IMR-90 (cell line): ENCODE measurements around the gene ZBTB1.

Experiments
- CEBPB ChIP-seq: IDR thresholded peaks from 2 replicates; pipeline ENCODE4 v1.6.1; 2012; ENCODE audit warnings: low read depth, low read length, improper control_type of control experiment
- CHD1 ChIP-seq: IDR thresholded peaks from 2 replicates; pipeline ENCODE4 v1.6.1; 2012; ENCODE audit warnings: low read depth, low read length, improper control_type of control experiment
- CTCF ChIP-seq: conservative IDR thresholded peaks from 2 replicates; pipeline ENCODE4 v1.5.1; 2012; ENCODE audit warnings: mild to moderate bottlenecking, low read depth, low read length, improper control_type of control experiment
- ELK1 ChIP-seq: fragments of 150-350 bp; IDR thresholded peaks from 2 replicates; pipeline ENCODE4 v1.6.1; 2016; ENCODE audit warnings: low read depth, mild to moderate bottlenecking, low read length, moderate library complexity, borderline replicate concordance
- MAFK ChIP-seq: IDR thresholded peaks from 2 replicates; pipeline ENCODE4 v1.6.1; 2012; ENCODE audit warnings: low read depth, low read length, improper control_type of control experiment
- POLR2A ChIP-seq: IDR thresholded peaks from 2 replicates; pipeline ENCODE4 v1.6.1; 2012; ENCODE audit warnings: mild to moderate bottlenecking, low read depth, low read length
- RAD21 ChIP-seq: IDR thresholded peaks from 2 replicates; pipeline ENCODE4 v1.6.1; 2012; ENCODE audit warnings: low read length, improper control_type of control experiment
- RFX5 ChIP-seq: IDR thresholded peaks from 2 replicates; pipeline ENCODE4 v1.8.0; 2012; ENCODE audit warnings: low read depth, mild to moderate bottlenecking, low read length, moderate library complexity

- no peak for TF ChIP-seq MAFK
- TF ChIP-seq ELK1 = no peak
- TF ChIP-seq POLR2A = peak; percentile 91
- TF ChIP-seq CTCF = no peak
- TF ChIP-seq RAD21 = no peak
- TF ChIP-seq RFX5 = no peak
- no peak for TF ChIP-seq CHD1
- TF ChIP-seq CEBPB = peak; percentile 86
Observed at GRCh38 chr14:64504310-64504896, at the start of gene ZBTB1.
